ENCODE measurements around the gene SZRD1. TPM values are rescaled to one million over a fixed set of nuclear protein-coding genes. Genes with fewer than 3 reads are reported as not detected.

Gene SZRD1
- 76.9 to 89.0 TPM (median 88.3 TPM) in 5 replicates for total RNA-seq (2022; extraction: Qiagen RNA extraction)

GRCh38 chr1:16366722-16367257, at the start of gene SZRD1:
TSS of gene SZRD1 (plus strand) at chr1:16367242. CDS start at chr1:16367258, 16 bp downstream.

GRCh38 chr1:16351994-16352841, 14.8 kb upstream of the SZRD1 start, which contains the start of gene FBXO42:
TSS of gene FBXO42 (minus strand) at chr1:16352480. CDS start at chr1:16315418, 37,062 bp downstream.

GRCh38 chr1:16436946-16437474, 70.0 kb downstream of the SZRD1 start, which contains the start of gene SPATA21:
TSS of gene SPATA21 (minus strand) at chr1:16437424. CDS start at chr1:16431371, 6,053 bp downstream.

GRCh38 chr1:16440470-16441281, 73.6 kb downstream of the SZRD1 start, which contains the start of gene NECAP2:
TSS of gene NECAP2 (plus strand) at chr1:16440724. CDS start at chr1:16440762, 38 bp downstream.

Other genes starting within 250 kb of the SZRD1 start
- 98.2 to 125 TPM (median 118 TPM) in 5 replicates for gene EPHA2, start 211.2 kb upstream of the SZRD1 start, total RNA-seq (2022; extraction: Qiagen RNA extraction)
- 5.1 to 6.6 TPM (median 5.7 TPM) in 5 replicates for gene ARHGEF19, start 154.6 kb upstream of the SZRD1 start, total RNA-seq (2022; extraction: Qiagen RNA extraction)
- gene CPLANE2, start 130.1 kb upstream of the SZRD1 start, total RNA-seq (2022; extraction: Qiagen RNA extraction): 3.2 to 4.8 TPM (median 3.4 TPM) in 5 replicates
- 8.3 to 9.7 TPM (median 8.9 TPM) in 5 replicates for gene FBXO42, start 14.8 kb upstream of the SZRD1 start, total RNA-seq (2022; extraction: Qiagen RNA extraction)
- 0.03 to 0.09 TPM (median 0.05 TPM) in 5 replicates for gene SPATA21, start 70.2 kb downstream of the SZRD1 start, total RNA-seq (2022; extraction: Qiagen RNA extraction)
- 39.3 to 44.8 TPM (median 40.6 TPM) in 5 replicates for gene NECAP2, start 73.5 kb downstream of the SZRD1 start, total RNA-seq (2022; extraction: Qiagen RNA extraction)
- gene RNU1-1, start 147.0 kb downstream of the SZRD1 start, total RNA-seq (2022; extraction: Qiagen RNA extraction): 4.0 to 44.9 TPM (median 4.2 TPM) in 4 of 5 replicates, not detected in the other
- 17.3 to 22.4 TPM (median 18.8 TPM) in 5 replicates for gene NBPF1, start 246.3 kb downstream of the SZRD1 start, total RNA-seq (2022; extraction: Qiagen RNA extraction)

Data from A549 treated with AZD2906 at 1 μM for 4 hours (cell line).